ENCODE results near the gene WDR87. TPM values are rescaled to one million over a fixed set of nuclear protein-coding genes. Genes with fewer than 3 reads are reported as not detected.

WDR87 gene
- total RNA-seq, 2 donors from 2014 or later = not detected

DNA sequence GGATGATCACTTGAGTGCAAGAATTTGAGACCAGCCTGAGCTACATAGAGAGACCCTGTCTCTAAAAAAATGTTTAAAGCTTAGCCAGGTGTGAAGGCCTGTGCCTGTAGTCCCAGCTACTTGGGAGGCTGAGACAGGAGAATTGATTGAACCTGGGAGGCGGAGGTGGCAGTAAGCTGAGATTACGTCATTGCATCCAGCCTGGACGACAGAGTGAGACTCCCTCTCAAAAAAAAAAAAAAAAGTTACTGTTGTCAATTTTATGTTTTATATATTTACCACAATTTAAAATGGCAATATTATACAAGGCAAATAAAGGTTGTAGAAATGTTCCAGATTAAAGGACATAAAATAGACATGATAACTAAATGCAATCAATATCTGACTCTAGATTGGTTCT, 29.2 kb downstream of the WDR87 start:
- WGBS, 2 donors = 69 to 84% methylated on average over 3 of the region's 3 CpGs
- Histone ChIP-seq H3K36me3 (replicated peaks in 1 of 2; ENCODE audit: insufficient read depth in 1 of 2, low read depth in 2 of 2) (no peaks in the 10 kb centered on the region), H3K4me3 (no peak overlapping the region), H3K27me3 (no peaks in the 10 kb centered on the region), H3K4me1 (no peaks in the 10 kb centered on the region), H3K9me3 (no peaks in the 10 kb centered on the region), H3K27ac (no peak overlapping the region)
- DNase-seq = no peak
- intact Hi-C loops (cut with DNase I) = no loop called here
- TF ChIP-seq POLR2A (IDR thresholded peaks at IDR 0.05) (no peak), CTCF (IDR thresholded peaks at IDR 0.05) (no peak)
- ATAC-seq = no peak

GRCh38 chr19:37876032-37876431, 30.4 kb downstream of the WDR87 start:
- DNase-seq = no peak
- no peak for ATAC-seq
- no peaks in the 10 kb centered on the region for H3K36me3 ChIP-seq (replicated peaks in 1 of 2; ENCODE audit: insufficient read depth in 1 of 2, low read depth in 2 of 2)
- no peak overlapping the region for H3K27ac ChIP-seq
- no peaks in the 10 kb centered on the region for H3K4me1 ChIP-seq
- TF ChIP-seq CTCF (IDR thresholded peaks at IDR 0.05) = no peak
- no peak for TF ChIP-seq POLR2A (IDR thresholded peaks at IDR 0.05)
- 36 to 40% methylated on average over 2 of the region's 2 CpGs for WGBS, 2 donors
- intact Hi-C loops (cut with DNase I) = no loop called here
- no peak overlapping the region for H3K4me3 ChIP-seq
- no peaks in the 10 kb centered on the region for H3K9me3 ChIP-seq
- no peaks in the 10 kb centered on the region for H3K27me3 ChIP-seq

DNA sequence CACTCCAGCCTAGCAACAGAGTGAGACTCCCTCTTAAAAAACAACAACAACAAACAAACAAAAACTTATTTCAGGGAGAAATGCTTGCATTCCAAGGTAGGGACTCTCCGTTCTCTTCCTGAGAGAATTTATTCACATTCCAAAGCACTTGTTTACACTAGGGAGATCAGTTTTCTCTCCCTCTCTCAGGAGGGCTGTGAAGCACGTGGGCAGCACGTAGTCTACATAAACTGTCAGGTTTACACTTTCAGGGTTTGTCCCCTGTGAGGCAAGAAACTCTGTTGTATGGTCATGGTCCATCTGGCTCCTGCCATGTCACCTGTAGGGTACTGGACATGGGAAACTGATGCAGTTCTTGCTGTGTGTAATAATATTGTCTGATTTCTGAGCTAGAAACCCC, 31.6 kb downstream of the WDR87 start:
- Histone ChIP-seq H3K36me3 (replicated peaks in 1 of 2; ENCODE audit: insufficient read depth in 1 of 2, low read depth in 2 of 2) (no peaks in the 10 kb centered on the region), H3K27me3 (no peaks in the 10 kb centered on the region), H3K4me3 (no peak overlapping the region), H3K9me3 (no peaks in the 10 kb centered on the region), H3K27ac (no peak overlapping the region), H3K4me1 (no peaks in the 10 kb centered on the region)
- intact Hi-C loops (cut with DNase I) = no loop called here
- no peak for TF ChIP-seq POLR2A (IDR thresholded peaks at IDR 0.05)
- no peak for TF ChIP-seq CTCF (IDR thresholded peaks at IDR 0.05)
- no peak for ATAC-seq
- WGBS, 2 donors = 13 to 56% methylated on average over 1 to 3 of the region's 3 CpGs
- DNase-seq = no peak

GRCh38 chr19:37872383-37872782, 34.0 kb downstream of the WDR87 start:
- Histone ChIP-seq H3K36me3 (replicated peaks in 1 of 2; ENCODE audit: insufficient read depth in 1 of 2, low read depth in 2 of 2) (no peaks in the 10 kb centered on the region), H3K27me3 (no peaks in the 10 kb centered on the region), H3K9me3 (no peaks in the 10 kb centered on the region), H3K4me3 (no peak overlapping the region), H3K27ac (no peak overlapping the region), H3K4me1 (no peaks in the 10 kb centered on the region)
- 57 to 61% methylated on average over 5 of the region's 5 CpGs for WGBS, 2 donors
- ATAC-seq (no peak), DNase-seq (no peak)
- no peak for TF ChIP-seq CTCF (IDR thresholded peaks at IDR 0.05)
- TF ChIP-seq POLR2A (IDR thresholded peaks at IDR 0.05) = no peak
- intact Hi-C loops (cut with DNase I) = no loop called here

DNA sequence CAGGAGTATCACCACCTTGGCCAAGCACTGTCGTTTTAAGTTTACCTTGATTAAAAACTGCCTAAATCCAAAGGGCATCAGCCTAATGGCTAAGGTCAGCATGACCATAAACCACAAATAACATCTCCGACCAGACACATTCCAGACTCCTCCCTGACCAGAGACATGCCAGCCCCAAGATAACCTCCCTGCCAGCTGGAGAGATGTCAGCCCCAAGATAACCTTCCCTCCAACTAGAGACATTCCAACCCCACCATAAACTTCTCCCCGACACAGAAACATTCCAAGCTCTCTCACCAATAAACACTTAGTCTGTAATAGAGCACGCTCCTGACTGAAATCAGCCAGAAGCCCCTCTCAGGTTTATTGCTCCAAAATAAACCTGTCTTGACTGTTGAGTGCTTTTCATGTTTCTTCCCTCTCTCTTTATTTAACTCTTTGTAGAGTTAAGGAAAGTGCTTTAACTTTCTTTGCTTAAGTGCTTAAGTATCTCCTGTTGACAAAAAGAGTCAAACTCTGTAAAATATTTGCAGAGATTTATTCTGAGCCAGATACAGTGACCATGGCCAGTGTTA, 36.5 kb downstream of the WDR87 start:
- Histone ChIP-seq H3K4me1 (no peaks in the 10 kb centered on the region), H3K27ac (no peak overlapping the region), H3K4me3 (no peak overlapping the region), H3K27me3 (no peaks in the 10 kb centered on the region), H3K9me3 (no peaks in the 10 kb centered on the region), H3K36me3 (replicated peaks in 1 of 2; ENCODE audit: insufficient read depth in 1 of 2, low read depth in 2 of 2) (no peaks in the 10 kb centered on the region)
- ATAC-seq (no peak), DNase-seq (no peak)
- WGBS, 2 donors = 57 to 62% methylated on average over 4 of the region's 4 CpGs
- intact Hi-C loops (cut with DNase I) = no loop called here
- TF ChIP-seq CTCF (IDR thresholded peaks at IDR 0.05) (no peak), POLR2A (IDR thresholded peaks at IDR 0.05) (no peak)
